Panc1 (cell line): Measurements from ENCODE around the gene FUT8. TPM values are rescaled to one million over a fixed set of nuclear protein-coding genes. Genes with fewer than 3 reads are reported as not detected.

ENCODE experiments used
- ATAC-seq: fragments of 200-7000 bp; cut with Tn5 transposase; 2 replicates; pipeline ENCODE4 v1.9.1; 2020; ENCODE audit warnings: mild to moderate bottlenecking, moderate library complexity
- BruUV-seq: library from RNA; stranded (reverse); fragments of 400-500 nt; replicated peaks from 2 replicates; lab custom pipeline; 2021; lab: Mats Ljungman, UMichigan
- CTCF ChIA-PET: fragments of 300-600 bp; sonication (Branson Sonifier 250); formaldehyde crosslinking; loops from one replicate; lab custom pipeline; 2022; ENCODE audit warnings: antibody characterized with exemption; lab: Charles Lee
- POLR2A ChIA-PET: fragments of 300-600 bp; sonication (Branson Sonifier 250); formaldehyde crosslinking; loops from one replicate; lab custom pipeline; 2022; ENCODE audit warnings: antibody characterized with exemption; lab: Charles Lee
- DNase-seq: peaks from one replicate; pipeline ENCODE4 v3.0.0-alpha.2; 2010; ENCODE audit warnings: low read depth, low spot score
- H3K27ac ChIP-seq: 2 replicates; pipeline ENCODE4 v1.5.1; 2011; ENCODE audit warnings: mild to moderate bottlenecking, low read length, inconsistent platforms
- H3K27me3 ChIP-seq: fragments of 200-500 bp; sonication (Bioruptor generic); 2 replicates; pipeline ENCODE4 v1.6.0; 2014; ENCODE audit warnings: low read length, inconsistent platforms; ENCODE audit not compliant: control insufficient read depth, insufficient read depth
- H3K36me3 ChIP-seq: fragments of 200-500 bp; sonication (Bioruptor generic); 2 replicates; pipeline ENCODE4 v1.5.1; 2014; ENCODE audit warnings: inconsistent platforms, mild to moderate bottlenecking, low read length, moderate library complexity; ENCODE audit not compliant: control insufficient read depth, insufficient read depth
- H3K4me1 ChIP-seq: 2 replicates; pipeline ENCODE4 v1.5.1; 2011; ENCODE audit warnings: inconsistent platforms, mild to moderate bottlenecking, low read length, moderate library complexity; ENCODE audit not compliant: control insufficient read depth, insufficient read depth
- H3K4me3 ChIP-seq, 2 experiments: 2 replicates each; pipeline ENCODE4 v1.5.1; 2011 to 2012; ENCODE audit warnings: low read depth in 2 of 2, low read length in 2 of 2, mild to moderate bottlenecking in 2 of 2, inconsistent platforms in 1 of 2, moderate library complexity in 1 of 2
- H3K9me3 ChIP-seq: fragments of 200-500 bp; sonication (Bioruptor generic); 2 replicates; pipeline ENCODE4 v1.5.1; 2014; ENCODE audit warnings: low read depth, mild to moderate bottlenecking, inconsistent platforms, low read length, moderate library complexity; ENCODE audit not compliant: control insufficient read depth, insufficient read depth
- CTCF ChIP-seq: fragments of 450-650 bp; IDR thresholded peaks from 2 replicates; pipeline ENCODE4 v1.5.1; 2017; ENCODE audit warnings: mild to moderate bottlenecking
- POLR2AphosphoS5 ChIP-seq: IDR thresholded peaks from 2 replicates; pipeline ENCODE4 v1.6.1; 2012; ENCODE audit warnings: mild to moderate bottlenecking, low read depth, low read length, moderate library complexity
- REST ChIP-seq, 2 experiments: IDR thresholded peaks; 2 replicates each; pipeline ENCODE4 v1.6.1; 2011 to 2012; ENCODE audit warnings: low read depth in 2 of 2, control low read depth in 1 of 2, low read length in 1 of 2, mild to moderate bottlenecking in 1 of 2, moderate library complexity in 1 of 2; ENCODE audit not compliant: insufficient read depth in 1 of 2
- SIN3A ChIP-seq: IDR thresholded peaks from 2 replicates; pipeline ENCODE4 v1.6.1; 2012; ENCODE audit warnings: low read depth, mild to moderate bottlenecking, low read length, moderate library complexity, borderline replicate concordance; ENCODE audit not compliant: insufficient read depth
- TCF7L2 ChIP-seq: IDR thresholded peaks from 2 replicates; pipeline ENCODE4 v1.6.1; 2011; ENCODE audit warnings: mild to moderate bottlenecking, low read depth, low read length, inconsistent platforms
- in situ Hi-C: cut with HindIII; loops from 2 replicates; pipeline ENCODE4 v1.10.0; 2016; ENCODE audit warnings: low sequenced_read_pairs, low pct_unique_long_range_greater_than_20kb
- intact Hi-C: fragments of 100-400 bp; cut with micrococcal nuclease; formaldehyde crosslinking; loops from one replicate; pipeline ENCODE4 v1.10.0; 2022; ENCODE audit not compliant: unreplicated experiment
- total RNA-seq: library from RNA; stranded (reverse); gene quantifications from one replicate; pipeline ENCODE4 v1.2.1, GENCODE V29; 2021; ENCODE audit not compliant: unreplicated experiment

The FUT8 gene
- total RNA-seq, 1 experiment from 2014 or later = 31.4 TPM

DNA sequence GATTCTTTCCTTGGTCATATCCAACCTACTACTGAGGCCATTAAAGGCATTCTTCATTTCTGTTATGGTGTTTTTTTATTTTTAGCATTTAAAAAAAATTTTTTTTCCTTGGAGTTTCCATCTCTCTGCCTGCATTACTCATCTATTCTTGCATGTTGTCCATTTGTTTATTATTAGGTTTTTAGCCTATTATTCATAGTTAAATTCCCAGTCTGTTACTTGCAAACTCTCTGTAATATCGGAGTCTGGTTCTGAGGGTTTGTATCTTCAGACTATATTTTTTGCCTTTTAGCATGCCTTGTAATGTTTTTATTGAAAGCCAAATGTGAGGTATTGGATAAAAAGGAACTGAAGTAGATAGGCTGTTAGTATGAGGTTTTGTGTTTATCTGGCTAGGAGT lies 284.3 kb downstream of the FUT8 start:
- intact Hi-C loops = no loop called here
- Histone ChIP-seq H3K9me3 (no peaks in the 10 kb centered on the region), H3K27me3 (no peaks in the 10 kb centered on the region), H3K27ac (no peak overlapping the region), H3K36me3 (no peaks in the 10 kb centered on the region), H3K4me3 (no peak overlapping the region), H3K4me1 (no peaks in the 10 kb centered on the region)
- in situ Hi-C loops = no loop called here
- BruUV-seq = no TSS peak
- ChIA-PET CTCF (no interaction called here), POLR2A (no interaction called here)
- ATAC-seq = no peak
- no peak for TF ChIP-seq POLR2AphosphoS5
- no peak for TF ChIP-seq TCF7L2
- no peak for TF ChIP-seq REST (IDR thresholded peaks at IDR 0.05; ENCODE audit: insufficient read depth in 1 of 2, low read depth in 2 of 2, low read length in 1 of 2)
- TF ChIP-seq SIN3A = no peak
- TF ChIP-seq CTCF = no peak
- no peak for DNase-seq

- no TSS peak for BruUV-seq
- H3K4me1 ChIP-seq = no peaks in the 10 kb centered on the region
- intact Hi-C loops (no loop called here), in situ Hi-C loops (no loop called here)
- H3K9me3 ChIP-seq = no peaks in the 10 kb centered on the region
- ATAC-seq (no peak), DNase-seq (no peak)
- ChIA-PET POLR2A (no interaction called here), CTCF (no interaction called here)
- H3K4me3 ChIP-seq = no peak overlapping the region
- H3K27ac ChIP-seq = no peak overlapping the region
- H3K36me3 ChIP-seq = no peaks in the 10 kb centered on the region
- no peak for TF ChIP-seq TCF7L2
- TF ChIP-seq POLR2AphosphoS5 = no peak
- no peak for TF ChIP-seq SIN3A
- no peak for TF ChIP-seq CTCF
- TF ChIP-seq REST (IDR thresholded peaks at IDR 0.05; ENCODE audit: insufficient read depth in 1 of 2, low read depth in 2 of 2, low read length in 1 of 2) = no peak
- H3K27me3 ChIP-seq = no peaks in the 10 kb centered on the region
Measured at GRCh38 chr14:65703521-65703920, 291.0 kb downstream of the FUT8 start.
